HT1080 (cell line): ENCODE data around the gene SNU13. TPM values are rescaled to one million over a fixed set of nuclear protein-coding genes. Genes with fewer than 3 reads are reported as not detected.
"Not testable (repeated sequence)": the region's sequence is repeated elsewhere in the genome, so short reads cannot be mapped to it uniquely, and the experiment has no call there.

Experiments used
- DNase-seq: peaks from one replicate; pipeline ENCODE4 v3.0.0-alpha.2; 2015; ENCODE audit warnings: low read depth
- small RNA-seq: library from RNA; depleted of rRNA; stranded (forward); fragments of <200 nt; gene quantifications from one replicate; pipeline ENCODE3, GENCODE V24; 2014
- total RNA-seq: library from RNA; depleted of rRNA; stranded (reverse); fragments of >200 nt; shearing (Covaris generic); gene quantifications from 2 replicates; pipeline ENCODE4 v1.2.3, GENCODE V29; 2014; rRNA removed

Gene SNU13
- total RNA-seq, 1 experiment from 2014 or later = 305 TPM

DNA sequence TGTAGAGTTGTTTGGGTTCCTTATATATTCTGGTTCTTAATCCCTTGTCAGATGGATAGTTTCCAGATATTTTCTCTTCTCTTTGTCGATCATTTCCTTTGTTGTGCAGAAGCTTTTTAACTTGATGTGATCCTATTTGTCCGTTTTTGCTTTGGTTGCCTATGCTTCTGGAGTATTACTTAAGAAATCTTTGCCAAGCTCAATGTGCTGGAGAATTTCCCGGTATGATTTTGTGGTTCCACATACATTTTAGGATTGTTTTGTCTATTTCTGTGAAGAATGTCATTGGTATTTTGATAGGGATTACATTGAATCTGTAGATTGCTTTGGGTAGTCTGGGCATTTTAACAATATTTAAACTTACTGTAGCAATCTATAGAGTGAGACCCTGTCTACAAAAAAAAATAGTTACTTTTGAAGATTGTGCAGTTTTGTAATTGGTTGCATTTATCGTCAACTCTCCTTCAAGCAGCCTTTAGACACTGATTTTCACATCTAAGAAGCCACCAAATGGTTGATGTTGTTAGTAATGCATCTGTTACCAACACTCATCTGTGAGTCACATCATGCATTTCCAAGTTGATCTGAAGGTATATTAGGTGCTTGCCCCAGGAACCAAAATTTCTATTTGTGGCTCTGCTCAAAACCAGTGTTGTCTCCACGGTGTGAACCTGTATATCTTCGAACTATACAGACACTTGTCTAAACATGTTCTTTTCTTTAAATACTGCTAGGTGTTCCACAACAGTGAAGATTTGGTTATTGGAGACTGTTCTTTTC, 46.1 kb downstream of the SNU13 start:
- no peak for DNase-seq

DNA sequence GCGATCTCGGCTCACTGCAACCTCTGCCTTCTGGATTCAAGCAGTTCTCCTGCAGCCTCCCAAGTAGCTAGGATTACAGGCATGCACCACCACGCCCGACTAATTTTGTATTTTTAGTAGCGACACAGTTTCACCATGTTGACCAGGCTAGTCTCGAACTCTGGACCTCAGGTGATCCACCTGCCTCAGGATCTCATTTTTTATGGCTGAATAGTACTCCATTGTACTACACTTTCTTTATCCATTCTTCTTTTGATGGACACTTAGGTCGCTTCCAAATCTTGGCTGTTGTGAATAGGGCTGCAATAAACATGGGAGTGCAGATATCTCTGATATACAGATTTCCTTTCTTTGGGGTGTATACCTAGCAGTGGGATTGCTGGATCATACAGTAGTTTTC, 46.8 kb downstream of the SNU13 start:
- DNase-seq = no peak

- no peak for DNase-seq
Observed at GRCh38 chr22:41638748-41639147, 49.9 kb downstream of the SNU13 start.

- no peak for DNase-seq
Observed at GRCh38 chr22:41638124-41638523, 50.5 kb downstream of the SNU13 start.

GRCh38 chr22:41637623-41638022, 51.0 kb downstream of the SNU13 start:
- DNase-seq = not testable (repeated sequence)

- peak; percentile 75 for DNase-seq
Observed at GRCh38 chr22:41636467-41636866, 52.2 kb downstream of the SNU13 start.

- DNase-seq = not testable (repeated sequence)
Observed at GRCh38 chr22:41634610-41635009, 54.1 kb downstream of the SNU13 start.

- DNase-seq = not testable (repeated sequence)
Observed at GRCh38 chr22:41631615-41632014, 57.1 kb downstream of the SNU13 start.

DNA sequence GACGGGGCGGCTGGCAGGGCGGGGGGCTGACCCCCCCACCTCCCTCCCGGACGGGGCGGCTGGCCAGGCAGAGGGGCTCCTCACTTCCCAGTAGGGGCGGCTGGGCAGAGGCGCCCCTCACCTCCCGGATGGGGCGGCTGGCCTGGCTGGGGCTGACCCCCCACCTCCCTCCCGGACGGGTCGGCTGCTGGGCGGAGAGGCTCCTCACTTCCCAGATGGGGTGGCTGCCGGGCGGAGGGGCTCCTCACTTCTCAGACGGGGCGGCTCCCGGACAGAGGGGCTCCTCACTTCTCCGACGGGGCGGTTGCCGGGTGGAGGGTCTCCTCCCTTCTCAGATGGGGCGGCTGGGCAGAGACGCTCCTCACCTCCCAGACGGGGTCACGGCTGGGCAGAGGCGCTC, 57.6 kb downstream of the SNU13 start:
- not testable (repeated sequence) for DNase-seq

GRCh38 chr22:41625577-41625976, 63.1 kb downstream of the SNU13 start:
- no peak for DNase-seq

Small RNA genes within 50 kb of the gene (small RNA-seq; reads per million reads assigned to genes)
- not detected for gene HMGN2P10
- not detected for gene RF00019
- gene RNU6-476P = not detected
- gene RNU6ATAC22P = not detected

Other genes starting within 250 kb of the SNU13 start
- 14.2 and 23.8 TPM in 2 replicates for gene TOB2, start 242.1 kb downstream of the SNU13 start, total RNA-seq
- 147 and 167 TPM in 2 replicates for gene PHF5A, start 220.2 kb downstream of the SNU13 start, total RNA-seq
- gene ACO2, start 219.8 kb downstream of the SNU13 start, total RNA-seq = 75.6 and 86.8 TPM in 2 replicates
- gene POLR3H, start 144.4 kb downstream of the SNU13 start, total RNA-seq = 21.5 and 26.6 TPM in 2 replicates
- gene CSDC2, start 127.9 kb downstream of the SNU13 start, total RNA-seq = 0.08 and 0.13 TPM in 2 replicates
- 7.2 and 9.1 TPM in 2 replicates for gene PMM1, start 99.0 kb downstream of the SNU13 start, total RNA-seq
- gene DESI1, start 67.8 kb downstream of the SNU13 start, total RNA-seq = 71.2 and 102 TPM in 2 replicates
- gene XRCC6, start 67.6 kb downstream of the SNU13 start, total RNA-seq = 596 and 601 TPM in 2 replicates
- gene MEI1, start 10.6 kb upstream of the SNU13 start, total RNA-seq = 1.4 and 2.4 TPM in 2 replicates
- gene CCDC134, start 111.8 kb upstream of the SNU13 start, total RNA-seq = 6.4 and 9.8 TPM in 2 replicates
- 62.0 and 75.9 TPM in 2 replicates for gene SREBF2, start 144.2 kb upstream of the SNU13 start, total RNA-seq
- 1.0 and 8.8 TPM in 2 replicates for gene SHISA8, start 226.2 kb upstream of the SNU13 start, total RNA-seq
- 0.02 and 0.03 TPM in 2 replicates for gene TNFRSF13C, start 237.9 kb upstream of the SNU13 start, total RNA-seq